HG03520 (cell line): ENCODE results near the gene TRAPPC2B.
"Not testable (repeated sequence)": the region's sequence is repeated elsewhere in the genome, so short reads cannot be mapped to it uniquely, and the experiment has no call there.

ENCODE experiments used
- ATAC-seq: cut with Tn5 transposase; IDR thresholded peaks from one replicate; pipeline ENCODE4 v1.9.1; 2021; ENCODE audit warnings: mild to moderate bottlenecking, moderate library complexity; ENCODE audit not compliant: unreplicated experiment

The TRAPPC2B gene

DNA sequence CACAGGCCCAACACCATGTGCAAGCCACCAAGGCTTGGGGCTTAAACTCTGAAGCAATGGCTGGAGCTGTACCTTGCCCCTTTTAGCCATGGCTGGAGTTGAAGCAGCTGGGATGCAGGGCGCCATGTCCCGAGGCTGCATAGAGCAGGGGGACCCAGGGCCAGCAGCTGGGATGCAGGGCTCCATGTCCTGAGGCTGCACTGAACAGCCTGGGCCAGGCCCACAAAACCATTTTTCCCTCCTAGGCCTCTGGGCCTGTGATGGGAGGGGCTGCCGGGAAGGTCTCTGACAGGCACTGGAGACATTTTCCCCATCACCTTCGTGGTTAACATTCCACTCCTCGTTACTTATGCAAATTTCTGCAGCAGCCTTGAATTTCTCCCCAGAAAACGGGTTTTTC is 10.8 kb downstream of the TRAPPC2B start:
- no peak for ATAC-seq

DNA sequence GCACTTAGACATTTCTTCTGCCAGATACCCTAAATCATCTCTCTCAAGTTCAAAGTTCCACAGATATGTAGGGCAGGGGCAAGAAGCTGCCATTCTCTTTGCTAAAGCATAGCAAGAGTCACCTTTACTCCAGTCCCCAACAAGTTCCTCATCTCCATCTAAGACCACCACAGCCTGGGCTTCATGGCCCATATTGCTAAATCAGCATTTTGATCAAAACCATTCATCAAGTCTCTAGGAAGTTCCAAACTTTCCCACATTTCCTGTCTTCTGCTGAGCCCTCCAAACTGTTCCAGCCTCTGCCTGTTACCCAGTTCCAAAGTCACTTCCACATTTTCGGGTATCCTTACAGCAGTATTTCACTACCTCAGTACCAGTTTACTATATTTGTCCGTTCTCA is 11.3 kb downstream of the TRAPPC2B start:
- not testable (repeated sequence) for ATAC-seq

DNA sequence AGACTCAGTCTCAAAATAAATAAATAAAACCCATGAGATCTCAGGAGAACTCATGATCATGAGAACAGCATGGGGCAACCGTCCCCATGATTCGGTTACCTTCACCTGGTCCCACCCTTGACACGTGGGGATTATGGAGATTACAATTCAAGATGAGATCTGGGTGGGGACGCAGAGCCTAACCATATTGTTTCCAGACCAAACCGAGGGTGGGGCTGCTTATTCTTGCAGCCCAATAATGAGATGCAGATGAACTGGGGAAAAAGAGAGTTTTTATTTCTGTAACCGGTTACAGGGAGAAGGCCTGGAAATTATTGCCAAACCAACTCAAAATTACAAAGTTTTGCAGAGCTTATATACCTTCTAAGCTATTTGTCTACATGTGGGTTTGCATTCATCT is 12.8 kb downstream of the TRAPPC2B start:
- ATAC-seq = no peak

DNA sequence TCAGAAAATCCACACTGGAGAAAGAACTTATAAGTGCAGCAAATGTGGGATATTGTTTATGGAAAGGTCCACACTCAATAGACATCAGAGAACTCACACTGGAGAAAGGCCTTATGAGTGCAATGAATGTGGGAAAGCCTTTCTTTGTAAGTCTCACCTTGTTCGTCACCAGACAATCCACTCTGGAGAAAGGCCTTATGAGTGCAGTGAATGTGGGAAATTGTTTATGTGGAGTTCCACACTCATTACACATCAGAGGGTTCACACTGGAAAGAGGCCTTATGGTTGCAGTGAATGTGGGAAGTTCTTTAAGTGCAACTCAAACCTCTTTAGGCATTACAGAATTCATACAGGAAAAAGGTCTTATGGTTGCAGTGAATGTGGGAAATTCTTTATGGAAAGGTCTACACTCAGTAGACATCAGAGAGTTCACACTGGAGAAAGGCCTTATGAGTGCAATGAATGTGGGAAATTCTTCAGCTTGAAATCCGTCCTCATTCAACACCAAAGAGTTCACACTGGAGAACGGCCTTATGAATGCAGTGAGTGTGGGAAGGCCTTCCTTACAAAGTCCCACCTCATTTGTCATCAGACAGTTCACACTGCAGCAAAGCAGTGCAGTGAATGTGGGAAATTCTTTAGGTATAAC is 14.3 kb downstream of the TRAPPC2B start:
- ATAC-seq = no peak

DNA sequence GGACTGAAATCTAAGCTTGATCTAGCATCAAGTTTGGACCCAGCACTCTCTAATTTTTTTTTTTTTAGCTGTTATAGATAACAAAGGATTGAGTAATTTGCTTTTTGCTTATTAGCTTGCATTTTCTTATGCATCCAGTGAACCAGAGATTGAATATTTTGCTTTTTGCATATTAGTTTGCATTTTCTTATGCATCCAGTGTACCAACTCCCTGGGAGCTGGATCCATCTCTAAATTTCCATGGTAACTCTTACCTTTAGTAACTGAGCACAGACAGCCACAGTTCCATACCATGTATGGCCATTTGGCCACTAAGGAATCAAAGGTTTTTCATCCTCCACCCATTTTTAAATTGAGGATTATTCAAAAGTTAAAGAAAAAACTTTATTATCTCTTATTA is 17.6 kb downstream of the TRAPPC2B start:
- ATAC-seq = no peak

DNA sequence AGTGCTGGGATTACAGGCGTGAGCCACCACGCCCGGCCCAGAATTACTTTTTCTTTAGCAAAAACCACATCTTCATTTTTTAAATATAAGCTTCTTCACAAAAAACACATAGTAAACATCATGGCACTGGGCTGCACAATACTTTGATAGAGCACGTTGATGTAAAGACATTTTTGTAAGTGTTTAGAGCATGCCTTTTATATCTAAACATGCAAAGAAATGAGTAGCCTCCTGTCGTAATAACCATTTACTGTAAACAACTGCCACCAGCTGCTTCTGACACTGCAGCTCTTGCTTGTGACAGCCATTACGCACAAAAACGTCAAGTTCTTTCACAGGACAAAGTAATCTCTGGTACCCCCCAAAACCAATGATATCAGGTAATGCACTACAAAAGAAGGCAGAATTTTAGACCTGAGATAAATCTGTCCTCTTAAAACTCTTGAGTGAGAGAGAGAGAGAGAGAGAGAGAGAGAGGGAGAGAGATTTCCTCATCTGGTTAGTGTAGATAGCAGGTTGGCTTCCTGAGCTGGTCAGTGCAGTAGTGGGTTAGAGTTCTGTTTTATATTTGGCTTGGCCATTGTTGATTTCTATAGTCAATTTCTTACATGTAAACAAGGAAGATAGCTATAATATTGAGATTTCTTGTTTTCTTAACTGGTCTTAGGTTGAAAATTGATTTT is 19.6 kb downstream of the TRAPPC2B start:
- ATAC-seq = no peak

DNA sequence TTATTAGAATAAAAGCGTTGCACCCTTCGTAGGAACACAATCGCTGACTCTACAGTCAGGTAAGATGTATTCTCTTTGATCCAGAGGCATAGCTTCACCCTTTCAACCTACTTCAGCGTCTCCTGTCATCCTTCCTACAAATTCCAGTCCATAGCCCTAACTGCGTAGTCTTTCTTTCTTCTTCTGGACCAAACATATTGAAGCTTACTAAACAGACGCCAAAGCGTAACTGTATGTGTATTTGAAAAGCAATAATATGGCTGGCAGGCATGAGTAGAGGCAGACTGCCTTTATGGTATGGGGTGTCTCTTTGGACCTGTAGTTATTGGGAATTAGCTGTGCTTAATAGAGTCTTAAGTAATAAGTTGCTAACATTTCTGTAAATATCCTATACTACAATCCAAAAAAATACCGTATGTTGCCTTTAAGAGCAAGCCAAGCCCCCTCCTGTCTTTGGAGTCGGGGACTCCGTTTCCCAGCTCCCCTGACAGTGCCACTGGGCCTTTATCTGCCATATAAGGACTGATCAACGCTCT is 25.9 kb downstream of the TRAPPC2B start:
- no peak for ATAC-seq

DNA sequence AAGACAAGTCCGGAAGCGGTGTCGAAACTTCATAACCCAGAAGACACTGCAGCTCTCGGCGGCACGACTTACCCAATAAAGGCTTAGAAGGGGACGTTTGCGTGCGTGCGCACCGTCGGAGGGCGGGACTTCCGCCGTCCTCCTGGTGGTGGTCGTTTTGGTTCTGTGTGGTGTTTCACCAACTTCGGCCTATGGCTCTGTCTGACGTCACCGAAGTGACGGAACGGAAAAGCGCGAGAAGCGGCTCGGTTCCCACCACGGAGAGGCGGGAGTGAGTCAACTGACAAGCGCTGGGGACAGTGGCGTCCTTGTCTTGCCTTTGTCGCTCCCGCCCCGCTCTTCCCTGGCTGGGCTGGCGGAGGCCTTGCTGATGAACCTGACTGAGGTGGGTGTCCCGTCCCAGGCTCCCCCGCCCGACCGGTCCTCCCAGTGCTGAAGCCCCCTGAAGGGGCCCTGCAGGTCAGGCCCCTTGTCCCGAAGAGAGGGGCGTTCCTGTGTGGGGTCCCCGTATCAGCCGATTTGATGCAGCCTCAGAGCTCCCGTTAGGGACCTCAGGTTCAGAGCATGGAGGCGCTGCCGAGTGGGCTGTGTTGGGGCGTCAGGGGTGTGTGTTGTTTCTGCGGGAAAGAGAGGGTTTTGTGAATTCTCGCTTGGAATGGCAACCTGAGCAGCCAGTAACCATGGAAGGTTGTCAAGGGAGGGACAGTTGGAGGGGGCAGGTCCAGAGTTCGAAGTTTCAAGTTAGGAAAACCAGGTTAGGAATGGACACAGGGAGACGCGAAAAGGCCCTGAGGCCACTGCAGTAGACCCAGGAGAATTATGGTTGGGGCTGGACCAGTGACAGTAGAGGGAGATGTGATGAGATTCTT is 26.6 kb downstream of the TRAPPC2B start, which contains the start of gene ZNF548:
ZNF548 (plus strand) TSS at position 125 of the 869 bp plus-strand sequence; CDS start at position 371, 246 bp downstream.
- peak; percentile 92 for ATAC-seq

DNA sequence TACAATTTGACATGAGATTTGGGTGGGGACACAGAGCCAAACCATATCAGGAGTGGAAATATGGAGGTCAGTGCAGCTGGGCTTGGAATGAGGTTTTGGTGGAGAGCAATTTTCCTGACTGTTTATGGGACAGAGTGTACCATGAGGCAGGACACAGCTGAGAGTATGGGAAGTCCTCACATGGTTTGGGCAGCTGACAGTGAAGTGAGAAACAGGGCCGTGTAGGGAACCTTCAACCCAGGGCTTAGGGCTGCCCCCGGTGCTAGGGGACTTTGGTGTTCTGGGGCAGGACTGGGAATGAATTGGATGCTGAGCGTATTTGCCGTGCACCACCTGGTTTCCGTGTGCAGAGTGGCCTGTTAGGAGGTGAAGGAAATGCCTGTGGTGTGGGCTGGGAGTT is 32.4 kb downstream of the TRAPPC2B start:
- ATAC-seq = no peak

DNA sequence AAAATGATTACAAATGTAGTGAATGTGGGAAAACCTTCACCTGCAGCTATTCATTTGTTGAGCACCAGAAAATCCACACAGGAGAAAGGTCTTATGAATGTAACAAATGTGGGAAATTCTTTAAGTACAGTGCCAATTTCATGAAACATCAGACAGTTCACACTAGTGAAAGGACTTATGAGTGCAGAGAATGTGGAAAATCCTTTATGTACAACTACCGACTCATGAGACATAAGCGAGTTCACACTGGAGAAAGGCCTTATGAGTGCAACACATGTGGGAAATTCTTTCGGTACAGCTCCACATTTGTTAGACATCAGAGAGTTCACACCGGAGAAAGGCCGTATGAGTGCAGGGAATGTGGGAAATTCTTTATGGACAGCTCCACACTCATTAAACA is 35.5 kb downstream of the TRAPPC2B start:
- no peak for ATAC-seq

DNA sequence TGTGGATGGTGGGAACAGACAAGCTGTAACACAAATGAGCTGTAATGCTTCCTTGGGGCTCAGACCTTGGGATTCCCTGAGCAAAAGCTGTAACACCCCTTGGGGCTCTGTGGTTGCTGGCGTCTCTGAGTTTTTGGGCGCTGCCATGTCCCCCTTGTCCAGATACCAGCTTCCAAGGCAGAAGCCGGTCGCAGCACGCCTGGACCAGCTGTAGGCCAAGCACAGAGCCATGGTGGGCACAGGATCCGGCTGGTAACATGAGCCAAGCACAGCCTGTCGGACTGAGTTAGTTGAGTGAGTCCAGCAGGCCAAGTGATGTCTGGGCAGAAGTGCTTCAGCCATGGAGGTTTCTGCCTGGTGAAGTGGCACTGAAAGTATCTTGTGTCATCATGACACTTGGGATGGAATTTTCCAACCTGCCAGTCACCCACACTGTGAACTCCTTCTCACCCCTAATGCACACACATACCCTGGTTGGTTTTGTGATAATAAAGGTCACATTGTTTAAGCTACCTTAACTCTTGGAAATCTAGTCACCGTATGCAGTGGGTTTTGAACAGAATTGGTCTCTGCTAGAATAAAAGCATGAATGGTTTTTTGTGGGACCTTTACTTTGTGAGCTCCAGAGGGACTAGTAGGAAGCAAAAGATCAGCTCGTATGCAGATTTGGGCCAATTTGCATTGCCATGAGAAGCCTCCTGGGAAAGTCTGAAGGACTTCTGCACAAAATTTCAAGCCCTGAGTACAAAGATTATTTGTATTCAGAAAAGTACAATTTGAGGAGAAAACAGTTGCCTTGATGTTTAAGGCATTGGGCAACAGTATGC is 40.6 kb downstream of the TRAPPC2B start:
- ATAC-seq = no peak

DNA sequence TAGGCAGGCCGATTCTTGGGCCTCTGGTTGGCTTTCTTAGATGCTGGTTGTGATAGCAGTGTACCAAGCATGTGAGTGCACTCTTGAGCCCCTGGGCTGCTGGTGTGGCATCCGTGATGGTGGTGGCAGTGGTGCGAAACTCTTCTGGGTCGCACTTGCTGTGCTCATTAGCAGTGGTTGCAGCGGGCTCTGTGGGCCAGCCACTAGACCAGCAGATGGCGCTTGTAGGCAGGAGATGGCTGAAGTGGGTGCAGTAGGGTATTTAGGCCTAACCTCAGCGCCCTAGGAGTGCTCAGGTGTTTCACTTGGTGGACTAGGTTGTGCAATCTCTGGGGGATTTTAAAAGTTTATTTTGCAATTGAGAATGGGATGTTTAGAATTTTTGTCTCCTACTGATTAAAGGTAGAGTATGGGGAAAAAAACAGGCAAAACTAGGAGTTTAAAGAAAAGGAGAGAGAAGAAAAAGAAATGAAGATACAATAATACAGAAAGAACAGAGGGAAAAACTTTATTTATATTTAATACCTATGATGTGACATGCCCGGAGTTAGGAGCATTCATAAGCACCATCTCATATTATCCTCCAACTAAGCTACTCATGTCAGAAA is 43.3 kb downstream of the TRAPPC2B start:
- ATAC-seq = no peak

DNA sequence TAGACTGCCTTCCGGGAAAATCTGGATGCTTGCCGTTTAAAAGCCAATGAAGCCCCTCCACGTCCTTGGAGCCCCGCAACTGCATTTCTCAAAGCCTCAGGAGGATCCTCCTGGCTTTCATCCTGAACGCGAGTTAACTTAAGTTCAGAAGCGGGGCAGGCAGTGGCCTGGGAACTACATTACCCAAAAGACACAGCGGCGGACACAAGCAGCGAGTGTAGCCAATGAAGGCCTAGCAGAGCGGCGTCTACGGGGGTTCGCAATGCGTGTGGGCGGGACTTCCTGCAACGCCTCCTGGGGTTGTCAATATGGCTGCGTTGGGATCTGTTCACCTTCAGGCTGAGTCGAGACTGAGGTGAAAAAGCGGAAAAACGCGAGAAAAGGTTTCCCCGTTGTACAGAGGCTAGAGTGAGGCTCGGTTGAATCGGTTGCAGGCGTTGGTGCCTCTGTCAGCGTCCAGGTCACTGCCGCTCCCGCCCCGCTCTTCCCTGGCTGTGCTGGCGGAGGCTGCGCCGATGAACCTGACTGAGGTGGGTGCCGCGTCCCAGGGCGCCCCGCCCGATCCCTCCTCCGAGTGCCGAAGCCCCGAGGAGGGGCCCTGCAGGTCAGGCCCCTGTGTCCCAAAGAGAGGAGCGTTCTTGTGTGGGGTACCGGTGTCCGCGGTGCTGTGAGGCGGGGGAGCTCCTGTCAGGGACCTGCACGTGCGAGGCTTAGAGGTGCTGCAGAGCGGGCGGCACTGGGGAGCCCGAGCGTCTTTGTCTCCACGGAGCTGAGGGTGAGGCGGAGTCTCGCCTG is 47.7 kb downstream of the TRAPPC2B start, which contains the start of gene ZNF17:
ZNF17 (plus strand) TSS at position 285 of the 795 bp plus-strand sequence. CDS start 2,455 bp downstream, outside the sequence.
- peak; percentile 98 for ATAC-seq
